Stimulated activated CD4-positive, alpha-beta T cell treated with anti-CD3 and anti-CD28 coated beads, TNF-alpha, amount 100 ng/mL, for 1 hour (primary cell): ENCODE results near the gene CC2D1B.

ENCODE experiments used
- DNase-seq, 3 donors: peaks; one replicate each; pipeline ENCODE4 v3.0.0-alpha.2; 2020; ENCODE audit warnings: low read depth in 3 of 3, low spot score in 1 of 3

The CC2D1B gene

DNA sequence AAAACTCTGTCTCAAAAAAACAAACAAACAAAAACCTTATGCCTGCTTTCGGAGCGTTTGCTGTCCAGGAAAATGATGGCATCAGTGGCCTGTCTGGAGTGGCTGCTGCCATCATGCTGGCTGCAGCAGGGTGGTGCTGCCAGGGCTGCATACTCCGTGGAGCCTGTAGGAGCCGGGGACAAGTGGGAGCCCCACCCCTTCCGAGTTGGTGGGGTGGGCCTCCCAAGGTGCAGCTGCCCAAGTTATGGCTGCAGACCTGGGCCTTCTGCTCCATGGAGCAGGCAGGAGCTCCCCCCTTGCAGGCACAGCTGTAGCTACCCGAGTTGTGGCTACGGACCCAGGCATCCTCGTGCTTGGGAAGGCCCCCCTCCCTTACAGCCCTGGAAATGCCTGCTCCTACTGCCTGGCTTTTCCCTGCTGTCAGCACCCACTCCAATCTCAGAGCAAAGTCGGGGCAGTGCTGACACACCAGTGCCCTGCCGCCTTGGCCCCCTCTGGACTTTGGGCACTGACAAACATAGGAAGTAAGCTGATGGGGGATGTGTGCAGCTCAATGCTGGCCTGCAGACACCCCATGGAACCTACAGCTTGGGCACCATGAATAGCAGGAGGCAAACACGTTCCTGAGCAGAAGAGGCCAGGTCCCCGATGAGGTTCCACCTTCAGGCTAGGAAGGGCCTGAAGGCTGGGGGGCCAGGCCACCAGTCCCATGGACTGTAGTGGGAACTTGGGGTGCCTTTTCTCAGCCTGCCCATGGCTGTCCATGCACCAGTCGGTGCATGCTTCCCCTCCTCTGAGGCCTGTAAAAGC, 60.4 kb downstream of the CC2D1B start:
- DNase-seq = no peak
